Measurements from ENCODE around the gene STARD3.

GRCh38 chr17:39614545-39615157 lies 22.3 kb upstream of the STARD3 start:
- TF ChIP-seq CTCF (IDR thresholded peaks at IDR 0.05; ENCODE audit: low read length) (no peak), EZH2 (IDR thresholded peaks at IDR 0.05; ENCODE audit: borderline replicate concordance, low read length) (no peak)
